Umbilical cord (tissue), 2 donors: ENCODE results near the gene STKLD1. TPM values are rescaled to one million over a fixed set of nuclear protein-coding genes. Genes with fewer than 3 reads are reported as not detected.
"Not testable (repeated sequence)": the region's sequence is repeated elsewhere in the genome, so short reads cannot be mapped to it uniquely, and the experiment has no call there.

Source experiments
- DNase-seq: peaks from one replicate; pipeline ENCODE4 v3.0.0-alpha.2; 2015; ENCODE audit warnings: low spot score
- total RNA-seq: library from RNA; depleted of rRNA; stranded (reverse); fragments of >200 nt; gene quantifications from one replicate; pipeline ENCODE4 v1.2.3, GENCODE V29; 2014; ENCODE audit warnings: low replicate concordance; ENCODE audit not compliant: insufficient read depth

STKLD1 gene
- total RNA-seq, result 7.5 TPM

DNA sequence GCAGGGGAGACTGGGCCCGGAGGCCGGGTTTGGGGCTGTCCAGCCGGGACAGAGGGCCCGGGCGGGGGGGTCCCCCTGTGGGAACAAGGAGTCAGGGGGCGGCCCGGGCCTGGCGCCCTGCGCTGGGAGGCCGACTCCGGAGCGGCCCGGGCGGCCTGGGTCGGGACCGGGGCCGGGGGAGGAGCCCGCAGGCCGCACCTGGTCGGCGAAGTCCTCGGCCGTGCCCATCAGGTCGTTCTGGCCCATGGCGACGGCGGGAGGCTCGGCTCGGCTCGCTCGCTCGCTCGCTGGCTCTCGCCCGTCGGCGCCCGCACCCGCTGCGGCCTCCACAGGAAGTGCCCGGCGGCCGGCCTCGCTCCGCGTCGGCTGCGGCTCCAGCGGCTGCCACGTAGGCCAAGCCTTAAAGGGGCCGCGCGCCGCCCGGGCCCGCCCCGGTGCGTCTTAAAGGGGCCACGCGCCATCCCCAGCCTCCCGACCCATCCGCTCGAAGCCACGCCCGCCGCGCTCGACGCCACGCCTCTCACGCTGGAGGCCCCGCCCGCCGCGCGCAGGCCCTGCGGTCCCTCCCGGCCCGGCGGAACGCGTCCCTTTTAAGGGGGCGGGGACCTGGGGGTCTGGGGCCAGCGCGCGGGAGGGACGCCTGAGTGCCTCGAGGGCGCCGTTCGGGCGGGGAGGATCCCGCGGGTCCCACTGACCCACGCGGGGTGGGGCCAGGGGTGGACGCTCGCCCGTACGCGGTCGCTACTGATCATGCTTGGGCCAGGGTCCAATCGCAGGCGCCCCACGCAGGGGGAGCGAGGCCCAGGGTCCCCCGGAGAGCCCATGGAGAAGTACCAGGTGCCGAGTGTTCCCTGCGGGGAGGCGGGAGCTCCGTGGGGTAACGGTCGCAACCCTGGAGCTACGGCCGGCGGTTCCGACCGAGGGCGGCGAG is at the start of gene STKLD1, which contains the start of gene SURF4:
TSS of gene STKLD1 (plus strand) at position 643 of the 931 bp plus-strand sequence. CDS start at position 751, 108 bp downstream.
TSS of gene SURF4 (minus strand) at position 337 of the 931 bp plus-strand sequence. CDS start at position 246, 91 bp downstream.
- peak; percentile 98 for DNase-seq

DNA sequence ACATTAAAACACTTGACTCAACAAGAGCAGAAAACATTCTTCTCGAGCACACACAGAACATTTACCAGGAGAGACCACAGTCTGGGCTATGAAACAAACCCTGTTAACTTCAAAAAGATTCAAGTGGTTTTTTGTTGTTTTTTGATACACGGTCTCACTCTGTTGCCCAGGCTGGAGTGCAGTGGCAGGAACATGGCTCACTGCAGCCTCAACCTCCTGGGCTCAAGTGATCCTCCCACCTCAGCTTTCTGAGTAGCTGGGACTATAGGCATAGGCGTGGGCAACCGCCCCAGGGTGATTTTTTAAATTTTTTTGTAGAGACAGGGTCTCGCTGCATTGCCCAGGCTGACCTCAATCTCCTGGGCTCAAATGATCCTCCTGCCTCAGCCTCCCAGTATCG is 49.1 kb upstream of the STKLD1 start:
- DNase-seq, result not testable (repeated sequence)

DNA sequence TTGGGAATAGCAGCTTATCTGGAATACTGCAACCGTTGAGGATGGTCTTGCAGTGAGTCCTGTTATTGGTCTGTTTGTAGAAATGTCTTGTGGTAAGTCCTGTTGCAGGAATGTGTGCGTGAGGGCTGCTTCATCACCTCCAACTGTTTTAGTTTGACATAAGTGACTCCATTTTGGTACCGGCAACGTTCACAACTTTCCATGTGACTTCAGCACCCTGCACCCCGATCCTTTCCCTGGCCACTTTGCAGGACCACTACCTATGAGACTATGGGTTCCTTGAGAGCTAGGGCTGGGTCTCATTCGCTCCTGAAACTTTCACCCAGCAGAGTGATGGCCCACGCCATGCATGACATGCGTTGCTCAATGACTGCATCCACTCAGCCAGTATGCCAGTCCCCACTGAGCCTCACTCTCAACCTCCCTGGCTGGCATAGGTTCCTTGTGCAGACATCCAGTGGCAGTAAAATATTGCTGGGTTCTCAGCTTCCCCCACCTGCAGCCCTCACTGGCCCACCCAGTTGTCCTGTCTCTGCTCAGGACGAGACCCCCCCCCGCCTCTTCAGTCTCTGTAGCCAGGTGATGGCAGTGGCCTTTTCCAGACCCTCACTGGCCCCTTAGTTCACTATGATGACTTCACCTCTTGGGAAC is 48.2 kb upstream of the STKLD1 start:
- no peak for DNase-seq

DNA sequence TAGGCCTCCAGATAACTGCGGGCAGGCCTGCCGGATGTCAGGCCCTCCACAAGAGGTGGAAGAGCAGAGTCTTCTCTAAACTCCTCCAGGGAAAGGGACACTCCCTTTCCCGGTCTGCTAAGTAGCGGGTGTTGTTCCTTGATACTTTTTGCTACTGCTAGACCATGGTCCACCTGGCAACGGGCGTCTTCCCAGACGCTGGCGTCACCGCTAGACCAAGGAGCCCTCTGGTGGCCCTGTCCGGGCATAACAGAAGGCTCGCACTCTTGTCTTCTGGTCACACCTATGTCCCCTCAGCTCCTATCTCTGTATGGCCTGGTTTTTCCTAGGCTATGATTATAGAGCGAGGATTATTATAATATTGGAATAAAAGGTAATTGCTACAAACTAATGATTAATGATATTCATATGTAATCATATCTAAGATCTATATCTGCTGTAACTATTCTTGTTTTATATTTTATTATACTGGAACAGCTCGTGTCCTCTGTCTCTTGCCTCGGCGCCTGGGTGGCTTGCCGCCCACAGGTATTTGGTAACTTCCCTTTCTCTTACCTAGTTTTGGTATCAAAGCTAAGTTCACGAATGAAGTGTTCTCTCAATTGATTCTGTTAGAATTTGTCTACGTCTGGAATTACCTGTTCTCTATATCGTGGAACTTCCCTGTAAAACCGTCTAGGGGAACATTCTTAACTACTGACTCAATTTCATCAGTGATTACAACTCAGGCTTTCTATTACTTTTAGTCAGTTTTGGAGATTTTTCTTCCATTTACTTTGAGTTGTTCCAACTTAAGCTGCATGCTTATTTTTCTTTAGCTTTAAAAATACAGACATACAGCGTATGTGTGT is 46.6 kb upstream of the STKLD1 start:
- not testable (repeated sequence) for DNase-seq

DNA sequence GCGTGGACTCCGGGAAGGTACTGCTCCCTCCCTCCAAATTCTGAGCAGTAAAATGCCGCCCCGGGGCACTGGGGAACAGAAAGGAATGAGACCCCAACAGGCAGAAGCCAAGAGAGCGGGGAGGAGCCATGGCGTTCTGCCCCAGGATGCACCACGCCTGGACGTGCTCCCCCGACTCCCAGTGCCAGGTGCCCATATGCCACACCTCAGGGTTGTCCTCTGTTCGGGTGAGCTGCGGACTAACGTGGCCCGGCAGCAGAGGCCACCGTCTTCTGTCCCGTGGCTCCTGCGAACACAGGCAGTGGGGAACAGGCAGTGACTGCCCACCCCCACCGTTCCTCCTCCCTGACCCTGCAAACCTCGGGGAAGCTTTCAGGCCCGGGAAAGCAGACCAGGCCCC is 44.9 kb upstream of the STKLD1 start:
- DNase-seq, result no peak

DNA sequence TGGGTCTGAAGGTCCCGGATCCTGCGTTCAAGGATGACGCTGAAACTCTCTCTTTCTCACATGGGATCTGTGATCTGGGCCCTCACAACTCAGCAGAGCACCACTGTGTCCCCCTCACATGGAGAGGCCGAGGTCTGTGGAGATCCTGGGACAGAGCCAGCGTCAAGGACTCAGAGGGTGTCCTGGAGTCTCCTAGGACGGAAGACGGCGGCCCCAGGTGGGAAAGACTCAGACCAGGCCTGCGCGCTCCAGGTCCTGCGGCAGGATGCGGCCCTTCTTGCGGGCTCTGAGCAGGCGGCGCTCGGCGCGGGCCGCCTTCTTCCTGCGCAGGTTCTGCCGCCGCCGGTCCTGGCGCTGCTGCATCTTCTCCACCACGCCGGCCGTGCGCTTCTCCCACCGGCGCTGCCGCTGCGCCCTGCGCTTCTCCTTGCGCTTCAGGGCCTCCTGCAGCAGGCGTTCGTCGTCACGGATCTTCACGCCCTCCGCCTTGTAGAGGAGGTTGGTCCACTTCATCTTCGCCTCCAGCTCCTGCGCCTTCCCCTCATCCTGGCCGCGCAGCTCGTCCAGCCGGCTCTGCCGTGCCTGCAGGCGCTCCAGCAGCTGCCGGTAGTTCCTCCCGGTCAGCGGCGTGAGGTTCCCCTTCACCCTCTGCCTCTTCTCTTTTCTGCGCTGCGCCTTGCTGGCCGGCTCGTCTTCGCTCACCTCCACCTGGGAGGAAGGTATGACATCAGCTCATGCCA is 44.4 kb upstream of the STKLD1 start:
- no peak for DNase-seq

DNA sequence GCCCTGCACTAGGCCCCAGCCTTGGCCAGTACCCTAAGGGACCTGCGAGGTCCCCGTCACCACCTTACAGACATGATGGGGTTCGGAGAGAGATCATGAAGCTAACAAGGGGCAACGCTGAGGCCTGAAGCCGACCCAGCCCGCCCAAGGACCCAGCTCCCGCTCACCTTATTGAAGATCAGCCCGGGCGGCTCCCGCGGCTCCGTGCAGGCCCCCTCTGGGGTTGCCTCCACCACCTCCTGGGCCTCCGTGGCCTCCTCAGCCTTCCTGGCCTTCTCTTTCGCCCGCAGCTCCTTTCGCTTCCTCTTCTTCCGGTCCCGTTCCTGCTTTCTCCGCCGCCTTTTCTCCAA is 43.8 kb upstream of the STKLD1 start:
- no peak for DNase-seq

DNA sequence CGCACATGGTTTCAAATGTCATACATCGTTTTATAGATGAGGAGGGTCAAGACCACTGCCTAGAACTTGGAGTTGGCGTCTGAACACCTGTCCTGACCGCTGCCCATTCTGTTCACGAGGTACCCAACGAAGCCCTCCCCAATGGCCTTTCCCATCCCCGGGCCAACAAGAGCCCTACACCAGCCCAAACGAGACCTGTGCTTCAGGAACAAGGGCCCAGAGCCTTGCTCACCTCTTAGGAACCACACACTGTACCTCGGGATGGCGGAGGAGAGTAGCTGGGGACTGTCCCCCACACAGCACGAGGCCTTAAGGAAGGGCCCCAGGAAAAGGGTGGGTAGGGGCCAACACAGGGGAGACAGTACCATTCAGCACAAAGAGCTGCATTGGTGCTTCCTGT is 43.2 kb upstream of the STKLD1 start:
- DNase-seq, result no peak

DNA sequence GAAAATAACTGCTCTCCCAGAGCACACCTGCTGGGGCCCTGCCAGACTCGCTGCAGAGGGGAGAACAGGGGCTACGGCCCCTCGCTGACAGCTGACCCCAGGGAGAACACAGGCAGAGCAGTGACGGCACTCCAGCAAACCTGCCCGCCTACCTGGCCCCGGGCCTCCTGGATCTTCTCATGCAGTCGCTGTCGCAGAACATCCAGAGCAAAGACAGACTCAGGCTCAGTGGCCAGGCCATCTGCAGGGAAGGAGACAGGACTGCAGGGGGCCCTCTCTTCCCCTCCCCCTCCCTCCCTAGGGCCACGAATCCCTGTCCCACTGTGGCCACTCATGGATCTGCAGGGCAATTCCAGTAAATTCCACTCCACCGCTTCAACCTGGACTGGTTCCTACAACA is 42.6 kb upstream of the STKLD1 start:
- no peak for DNase-seq

DNA sequence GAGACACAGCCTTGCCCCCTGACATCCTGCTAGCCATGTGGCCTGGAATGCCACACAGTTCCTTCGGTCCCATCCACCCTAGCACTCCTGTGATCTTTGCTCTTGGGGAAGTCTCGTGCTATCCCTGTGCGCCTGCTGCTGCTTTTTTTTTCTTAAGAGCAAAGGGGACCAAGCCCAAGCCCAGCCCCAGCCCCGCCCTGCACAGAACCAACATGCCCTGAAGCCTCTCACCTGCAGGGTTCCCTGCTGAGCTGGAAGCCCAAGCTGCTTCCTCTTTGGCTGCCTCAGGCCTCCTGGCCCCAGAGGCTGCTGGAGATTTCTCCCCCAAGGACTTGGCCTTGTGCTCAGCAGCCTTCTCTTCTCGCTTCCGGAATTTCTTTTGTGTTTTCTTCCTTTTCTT is 42.0 kb upstream of the STKLD1 start:
- DNase-seq, result no peak

DNA sequence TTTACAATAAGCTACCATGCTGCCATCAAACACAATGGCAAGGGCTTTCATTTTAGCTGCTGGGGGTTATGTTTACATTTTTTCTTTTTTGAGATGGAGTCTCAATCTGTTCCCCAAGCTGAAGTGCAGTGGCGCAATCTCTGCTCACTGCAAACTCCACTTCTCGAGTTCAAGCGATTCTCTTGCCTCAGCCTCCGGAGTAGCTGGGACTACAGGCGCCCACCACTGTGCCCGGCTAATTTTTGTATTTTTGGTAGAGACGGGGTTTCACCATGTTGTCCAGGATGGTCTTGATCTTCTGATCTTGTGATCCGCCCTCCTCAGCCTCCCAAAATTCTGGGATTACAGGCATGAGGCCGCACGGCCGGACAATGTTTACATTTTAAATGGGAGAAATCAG is 41.3 kb upstream of the STKLD1 start:
- DNase-seq, result not testable (repeated sequence)

DNA sequence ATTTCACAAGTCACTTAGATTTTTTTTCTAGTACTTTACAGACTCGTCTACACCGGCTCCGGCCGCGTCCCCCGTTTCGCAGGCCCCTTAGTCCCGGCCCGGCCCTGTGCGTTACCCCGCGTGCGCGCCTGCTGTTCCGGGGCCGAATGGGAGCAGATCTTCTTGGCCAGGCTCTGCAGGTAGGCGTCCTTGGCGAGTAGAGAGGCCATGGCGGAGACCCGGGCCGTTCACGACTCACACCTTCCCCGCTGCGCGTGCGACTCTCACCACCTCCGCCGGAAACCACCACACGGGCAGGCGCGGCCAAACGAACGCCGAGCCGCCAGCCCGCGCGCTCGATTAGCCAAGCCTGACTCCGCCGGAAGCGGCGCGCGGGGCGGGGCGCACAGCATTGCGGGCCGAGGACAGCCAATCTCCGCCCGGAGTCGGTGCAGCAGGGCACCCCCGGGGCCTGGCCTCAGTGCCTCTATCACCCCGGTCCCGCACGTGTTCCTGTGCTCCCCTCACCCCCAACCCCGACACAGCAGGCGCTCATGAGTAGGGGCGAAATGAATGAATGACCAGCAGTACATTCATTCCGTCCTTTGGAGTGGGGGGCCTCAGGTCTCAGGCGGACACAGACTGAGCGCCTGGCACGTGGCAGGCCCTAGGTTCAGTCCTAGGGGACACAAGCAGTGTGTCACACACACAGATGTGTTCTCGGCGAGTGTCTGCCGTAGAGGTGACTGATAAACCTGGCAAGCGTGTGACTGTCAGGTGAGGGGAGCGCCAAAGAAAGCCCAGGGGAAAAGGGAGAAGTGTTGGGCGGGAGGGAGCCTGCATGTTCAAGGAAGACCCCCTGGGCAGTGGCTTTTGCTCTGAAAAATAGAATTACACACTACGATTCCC is 40.0 kb upstream of the STKLD1 start, which contains the start of gene SURF6:
TSS of gene SURF6 (minus strand) at position 265 of the 888 bp plus-strand sequence. CDS start at position 209, 56 bp downstream.
- DNase-seq, result peak; percentile 92

DNA sequence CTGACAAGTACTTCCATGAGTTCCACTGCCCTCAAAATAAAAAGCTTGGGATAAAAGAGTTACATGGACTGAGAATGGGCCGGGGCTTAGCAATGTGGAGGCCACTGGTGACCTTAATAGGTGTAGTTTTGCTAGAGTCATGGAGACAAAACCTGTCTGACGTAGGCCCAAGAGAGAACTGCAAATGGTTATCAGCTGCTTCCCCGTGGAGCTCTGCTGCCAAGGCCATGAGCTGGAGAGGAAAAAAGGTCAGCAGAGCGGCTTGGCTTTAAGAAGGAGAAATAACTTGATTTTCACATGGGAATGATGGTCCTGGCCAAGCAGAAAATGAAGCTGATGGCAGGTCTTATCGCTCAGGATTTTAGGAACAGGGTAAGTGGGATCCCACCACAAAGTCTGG is 36.5 kb upstream of the STKLD1 start:
- DNase-seq, result no peak

DNA sequence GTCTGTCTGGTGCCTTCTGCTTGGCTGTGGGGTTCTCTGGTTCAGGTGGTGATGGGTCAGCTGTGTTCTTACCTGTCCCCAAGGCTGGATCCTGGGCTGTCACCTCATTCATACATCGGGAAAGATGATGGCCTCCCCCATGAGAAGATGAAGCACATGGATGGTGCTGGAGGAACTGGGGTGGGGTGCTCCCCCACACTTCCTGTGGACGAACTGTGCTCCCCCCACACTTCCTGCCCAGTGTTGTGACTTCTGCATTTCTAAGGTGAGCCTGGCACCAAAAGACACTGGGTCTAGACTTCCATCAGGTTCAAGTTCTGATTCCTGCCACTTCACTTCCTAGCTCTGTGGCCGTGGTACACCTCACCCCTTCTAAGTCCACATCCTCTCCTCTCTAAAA is 35.9 kb upstream of the STKLD1 start:
- no peak for DNase-seq

DNA sequence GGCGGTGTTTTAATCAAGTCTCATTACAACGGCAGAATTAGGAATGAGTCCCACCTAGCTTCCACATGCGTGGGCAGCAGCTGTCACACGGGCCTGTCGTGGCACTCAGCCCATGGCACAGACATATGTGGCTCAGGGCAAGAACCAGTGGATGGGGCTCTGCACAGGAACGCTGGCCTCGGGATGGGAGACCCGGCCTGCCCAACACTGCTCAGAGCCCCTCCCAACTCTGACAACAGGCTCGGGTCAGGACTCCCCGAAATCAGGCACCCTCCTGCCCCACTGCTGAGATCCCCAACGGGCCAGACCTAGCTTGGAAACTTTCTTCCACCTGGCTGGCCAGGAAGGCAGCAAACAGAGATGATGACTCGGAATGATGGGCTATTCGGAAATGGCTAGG is 35.2 kb upstream of the STKLD1 start:
- DNase-seq, result no peak

DNA sequence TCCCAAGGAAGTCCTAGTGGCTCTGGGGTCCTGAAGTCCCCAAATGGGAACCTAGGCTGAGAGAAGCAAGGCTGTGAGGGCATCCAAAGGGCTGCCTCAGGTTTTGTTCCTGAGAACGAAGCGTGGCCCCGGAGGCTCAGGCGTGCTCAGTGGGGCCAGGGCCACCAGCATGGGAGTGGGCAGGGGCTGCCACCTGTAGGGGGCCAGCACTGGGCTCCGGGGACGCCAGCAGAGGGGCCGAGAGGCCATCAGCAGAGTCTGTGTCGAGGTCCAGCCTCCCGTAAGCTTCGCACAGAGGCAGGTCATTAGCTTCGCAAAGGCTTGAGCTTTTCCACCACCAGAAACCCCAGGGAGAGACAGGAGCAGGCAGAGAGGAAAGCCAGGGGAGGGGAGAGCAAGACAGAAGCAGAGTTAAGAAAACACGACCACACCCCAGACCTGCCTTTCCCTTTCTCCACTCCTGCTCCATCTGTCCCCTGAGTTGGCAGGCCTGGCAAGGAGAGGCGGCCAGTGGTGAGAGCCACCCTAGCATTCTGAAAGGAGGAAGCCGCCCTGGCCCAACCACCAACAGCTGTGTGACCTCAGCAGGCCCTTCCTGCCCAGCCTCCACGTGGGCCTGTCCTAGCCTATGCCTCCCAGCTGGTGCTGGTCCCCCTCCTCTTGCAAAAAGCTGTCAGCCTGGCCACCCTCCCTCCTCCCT is 34.6 kb upstream of the STKLD1 start:
- DNase-seq, result no peak

DNA sequence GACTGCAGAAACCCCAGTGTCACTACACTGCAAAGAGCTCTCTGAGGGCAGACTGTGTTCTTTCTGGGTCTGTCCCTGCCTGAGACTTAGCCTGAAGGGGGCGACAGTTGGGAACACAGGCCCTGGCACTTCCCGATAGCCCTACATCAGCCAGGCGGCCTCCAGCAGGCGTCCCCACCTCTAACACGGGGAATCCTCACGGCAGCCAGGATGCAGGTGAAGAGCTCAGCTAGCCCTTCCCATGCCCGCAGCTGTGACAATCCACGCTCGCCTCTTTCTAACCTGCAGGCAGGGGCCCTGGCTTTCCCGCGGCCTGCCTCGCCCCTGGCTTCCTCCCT is 34.1 kb upstream of the STKLD1 start:
- no peak for DNase-seq

DNA sequence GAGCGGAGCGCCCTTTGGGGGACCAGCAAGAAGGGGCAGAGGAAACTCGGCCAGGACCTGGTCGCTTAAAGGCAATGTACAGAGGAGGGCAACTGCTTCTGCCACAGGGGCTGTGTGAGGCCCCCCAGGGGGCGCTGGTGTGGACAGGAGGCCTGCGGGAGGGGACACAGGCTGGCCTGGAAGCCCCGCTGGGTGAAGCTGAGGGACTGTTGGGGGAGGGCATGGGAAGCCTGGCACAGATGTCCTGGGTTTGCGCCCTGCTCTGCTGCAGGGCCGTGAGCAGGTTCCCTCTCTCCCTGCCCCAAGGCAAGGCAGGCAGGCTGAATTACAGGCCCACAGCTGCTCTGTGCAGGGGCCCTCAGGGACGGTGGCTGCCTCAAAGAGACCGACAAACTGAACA is 33.6 kb upstream of the STKLD1 start:
- no peak for DNase-seq

DNA sequence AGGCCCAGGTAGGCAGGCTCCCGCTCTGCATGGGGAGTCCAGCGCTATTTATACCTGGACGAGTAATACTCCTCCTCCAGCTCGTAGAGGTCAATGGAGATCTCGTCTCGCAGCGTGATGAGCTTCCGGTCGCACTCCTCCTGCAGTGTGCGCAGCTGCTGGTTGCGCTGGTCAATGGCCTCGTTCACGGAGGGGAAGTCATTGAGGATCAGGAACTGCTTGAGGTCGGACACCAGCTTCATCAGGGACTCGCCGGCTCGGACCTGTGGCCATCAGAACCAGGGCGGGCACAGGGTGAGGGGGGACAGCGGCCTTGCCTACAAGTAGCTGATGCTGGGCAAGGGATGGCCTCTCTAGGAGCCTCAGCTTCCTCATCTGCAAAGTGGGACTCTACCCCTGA is 32.1 kb upstream of the STKLD1 start:
- no peak for DNase-seq

DNA sequence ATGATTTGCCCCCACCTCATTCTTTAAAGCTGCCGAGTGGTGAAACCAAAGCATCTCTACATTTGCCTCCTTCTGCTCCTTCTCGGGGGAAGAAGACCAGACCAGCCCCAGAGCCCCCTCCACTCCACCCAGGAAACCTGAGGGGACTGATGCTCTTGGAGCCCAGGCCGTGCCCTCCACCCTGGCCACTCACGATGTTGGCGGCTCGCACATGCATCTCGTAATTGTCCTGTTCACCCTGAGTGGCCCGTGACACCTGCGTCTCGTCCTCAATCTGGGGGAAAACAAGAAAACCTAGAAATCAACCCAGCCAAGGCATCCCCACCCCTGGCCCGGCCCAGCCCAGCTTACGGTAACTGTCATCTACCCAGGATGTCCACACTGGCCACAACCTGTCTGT is 31.2 kb upstream of the STKLD1 start:
- no peak for DNase-seq
